Adrenal gland (tissue), 12 donors: ENCODE measurements around the gene SHKBP1. TPM values are rescaled to one million over a fixed set of nuclear protein-coding genes. Genes with fewer than 3 reads are reported as not detected.
A peak's percentile ranks its signal among the peaks of the same experiment; 100 is the strongest.
"Not testable (repeated sequence)": the region's sequence is repeated elsewhere in the genome, so short reads cannot be mapped to it uniquely, and the experiment has no call there.

Source experiments
- DNase-seq, 7 donors: peaks; one replicate each; pipeline ENCODE4 v3.0.0-alpha.2; 2019 to 2020
- H3K27ac ChIP-seq, 5 donors: fragments of 200-600 bp; sonication (generic) in 4 of 5; 1 replicate in 3 of 5; 2 replicates in 2 of 5; pipeline versions ENCODE4 v1.5.1 to v1.8.0; 2016 to 2020; ENCODE audit warnings: mild to moderate bottlenecking in 1 of 5
- H3K27me3 ChIP-seq: fragments of 200-600 bp; 2 replicates; pipeline ENCODE4 v1.8.0; 2021
- H3K36me3 ChIP-seq, 2 donors: fragments of 200-600 bp; replicated peaks in 1 of 2; 1 replicate in 1 of 2; 2 replicates in 1 of 2; pipeline versions ENCODE4 v1.5.1 to v1.8.0; 2018 to 2022
- H3K4me1 ChIP-seq, 2 donors: fragments of 200-600 bp; replicated peaks in 1 of 2; 1 replicate in 1 of 2; 2 replicates in 1 of 2; pipeline versions ENCODE4 v1.5.1 to v1.8.0; 2018 to 2021
- H3K4me3 ChIP-seq, 4 donors: fragments of 200-600 bp; sonication (generic) in 3 of 4; one replicate each; pipeline ENCODE4 v1.5.1; 2016 to 2018
- H3K9me3 ChIP-seq, 3 donors: fragments of 200-600 bp; sonication (generic) in 1 of 3; replicated peaks in 1 of 3; 1 replicate in 2 of 3; 2 replicates in 1 of 3; pipeline versions ENCODE4 v1.5.1 to v1.8.0; 2016 to 2021
- CTCF ChIP-seq, 6 experiments: fragments of 450-650 bp in 4 of 6; fragments of 200-600 bp in 2 of 6; sonication (generic) in 1 of 6; IDR thresholded peaks; 1 replicate in 5 of 6; 2 replicates in 1 of 6; pipeline versions ENCODE4 v1.5.1 to v1.8.0; 2016 to 2021; ENCODE audit warnings: antibody characterized with exemption in 6 of 6, mild to moderate bottlenecking in 2 of 6, moderate library complexity in 1 of 6
- POLR2A ChIP-seq, 2 donors: fragments of 450-650 bp; IDR thresholded peaks; one replicate each; pipeline ENCODE4 v1.6.1; 2017; ENCODE audit warnings: antibody characterized with exemption in 2 of 2, mild to moderate bottlenecking in 2 of 2, moderate library complexity in 1 of 2
- WGBS, 4 donors: extraction: QIAGEN DNeasy Blood & Tissue Kit in 2 of 4; methylation state at CpG; one replicate each; pipeline versions ENCODE4 v1.1.5 to v1.1.7; 2013 to 2017; 5-methylcytosine and 5-hydroxymethylcytosine counted together
- intact Hi-C, 2 donors: fragments of 100-400 bp; cut with DNase I; formaldehyde crosslinking; loops; one replicate each; pipeline versions ENCODE4 v1.14.1 to v1.15.0; 2022 to 2023
- polyA plus RNA-seq, 3 donors: library from polyadenylated mRNA; stranded (reverse); fragments of 200-250 nt in 2 of 3; fragments of 350-450 nt in 1 of 3; fragmentation: Illumina TruSeq in 1 of 3; extraction: RNeasy Lipid Tissue Mini Kit (QIAGEN cat#74804) in 1 of 3; gene quantifications; one replicate each; pipeline ENCODE4 v1.2.3, GENCODE V29; 2013 to 2014
- total RNA-seq, 9 donors: library from RNA; depleted of rRNA in 4 of 9; stranded (reverse); fragments of >200 nt in 4 of 9; fragments of 120-200 nt in 1 of 9; fragmentation: NEBNext Ultra II Directional in 1 of 9; extraction: Animal tissue kit (Norgen Biotek cat#: 25700) in 1 of 9; gene quantifications; one replicate each; pipeline versions ENCODE4 v1.1.0 to v1.2.4, GENCODE V29; 2013 to 2023
- donor health status: healthy with polysubstance abuse.
- donor health status: Bipolar disorder and iron deficiency.
- donor health status: DM: yes; HTN: yes; CAD: no.
- donor health status: DM: no; HTN: no; CAD: no.
- donor health status: DM: no; HTN: no; CAD: no.
- donor health status: DM: yes; HTN: yes; CAD: no.

The SHKBP1 gene
- total and polyA plus RNA-seq, 12 donors, result 12.5 to 157 (median 51.6) TPM

DNA sequence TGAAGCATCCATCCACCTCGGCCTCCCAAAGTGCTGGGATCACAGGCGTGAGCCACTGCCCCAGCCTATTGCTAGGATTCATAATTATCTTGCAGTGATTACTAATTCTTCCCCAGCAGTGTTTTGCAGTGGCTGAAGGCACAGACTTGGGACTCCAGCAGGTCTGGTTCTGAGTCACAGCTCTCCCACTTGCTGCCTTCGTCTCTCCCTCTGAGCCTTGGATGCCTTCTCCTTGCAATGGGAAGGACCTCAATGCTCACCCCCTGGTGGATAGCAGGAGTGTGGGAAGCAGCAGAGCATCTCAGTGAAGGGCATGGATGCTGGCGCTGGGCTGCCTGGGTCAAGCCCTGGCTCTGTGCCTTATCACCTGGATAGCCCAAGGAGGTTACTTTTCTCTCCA lies 37.6 kb upstream of the SHKBP1 start:
- TF ChIP-seq POLR2A (IDR thresholded peaks at IDR 0.05), result no peak
- no peak for TF ChIP-seq CTCF (IDR thresholded peaks at IDR 0.05)
- no peaks in the 10 kb centered on the region for H3K4me1 ChIP-seq
- no peaks in the 10 kb centered on the region for H3K36me3 ChIP-seq
- no peak for DNase-seq
- intact Hi-C loops, result no loop called here
- no peak overlapping the region for H3K4me3 ChIP-seq
- no peak overlapping the region for H3K27ac ChIP-seq
- H3K27me3 ChIP-seq, result no peaks in the 10 kb centered on the region
- no peaks in the 10 kb centered on the region for H3K9me3 ChIP-seq
- WGBS, 4 donors, result 55 to 80% (median 70%) methylated on average over 3 to 4 of the region's 4 CpGs

GRCh38 chr19:40542202-40542859 lies 34.3 kb upstream of the SHKBP1 start:
- TF ChIP-seq CTCF (IDR thresholded peaks at IDR 0.05) (no peak), POLR2A (IDR thresholded peaks at IDR 0.05) (no peak)
- no peaks in the 10 kb centered on the region for H3K4me1 ChIP-seq
- no peak overlapping the region for H3K4me3 ChIP-seq
- no peaks in the 10 kb centered on the region for H3K27me3 ChIP-seq
- WGBS, 4 donors, result 55 to 67% (median 57%) methylated on average over 5 to 6 of the region's 6 CpGs
- H3K36me3 ChIP-seq, result no peaks in the 10 kb centered on the region
- no peak overlapping the region for H3K27ac ChIP-seq
- H3K9me3 ChIP-seq, result no peaks in the 10 kb centered on the region
- DNase-seq, result peak in 6 of 7 donors; percentile 19 to 80 (median 52)
- intact Hi-C loops, result loop anchor here (5.0 to 10.0 kb wide), 2 partner anchors 60 to 92 kb away; partner anchors contain the start of gene LTBP4 (in 1 of the 2)

DNA sequence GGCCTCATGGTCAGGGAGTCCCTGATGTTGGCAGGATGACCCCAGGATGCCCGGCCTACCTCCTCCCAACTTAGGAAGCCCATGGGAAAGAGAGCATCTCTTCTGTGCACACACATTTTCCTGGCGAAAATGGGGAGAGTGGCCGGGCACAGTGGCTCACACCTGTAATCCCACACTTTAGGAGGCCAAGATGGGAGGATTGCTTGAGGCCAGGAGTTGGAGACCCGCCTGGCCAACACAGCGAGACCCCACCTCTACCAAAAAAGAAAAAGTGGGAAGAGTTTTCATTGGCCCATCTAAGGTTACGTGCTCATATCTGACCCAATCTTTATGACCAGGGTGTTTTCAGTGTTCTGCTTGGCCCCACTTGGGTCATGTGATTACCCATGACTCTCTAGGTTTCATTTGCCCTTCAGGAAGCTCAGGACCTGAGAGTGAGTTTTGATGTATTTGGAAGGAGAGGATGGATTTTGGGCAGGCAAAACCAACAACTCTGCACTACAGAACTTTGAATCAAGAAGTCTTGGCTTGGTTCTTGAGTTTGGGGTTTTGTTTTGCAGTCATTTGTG lies 33.6 kb upstream of the SHKBP1 start:
- whole genome bisulfite sequencing, 4 donors, result 86 to 97% (median 89%) methylated on average over 4 to 6 of the region's 6 CpGs
- no peak for TF ChIP-seq CTCF (IDR thresholded peaks at IDR 0.05)
- no peak for TF ChIP-seq POLR2A (IDR thresholded peaks at IDR 0.05)
- H3K36me3 ChIP-seq, result no peaks in the 10 kb centered on the region
- no peak for DNase-seq
- no peak overlapping the region for H3K27ac ChIP-seq
- intact Hi-C loops, result loop anchor here (5.0 to 10.0 kb wide), 2 partner anchors 59 to 92 kb away; partner anchors contain the start of gene LTBP4 (in 1 of the 2)
- no peaks in the 10 kb centered on the region for H3K9me3 ChIP-seq
- H3K4me3 ChIP-seq, result no peak overlapping the region
- H3K4me1 ChIP-seq, result no peaks in the 10 kb centered on the region
- H3K27me3 ChIP-seq, result no peaks in the 10 kb centered on the region

GRCh38 chr19:40546153-40546841 lies 30.4 kb upstream of the SHKBP1 start:
- intact Hi-C loops, result loop anchor here in 1 of 2 donors (10.0 kb wide), 1 partner anchor 89 kb away; no protein-coding TSS in a partner anchor
- WGBS, 4 donors, result 76 to 83% (median 81%) methylated on average over 3 of the region's 3 CpGs
- not testable (repeated sequence) for H3K9me3 ChIP-seq

DNA sequence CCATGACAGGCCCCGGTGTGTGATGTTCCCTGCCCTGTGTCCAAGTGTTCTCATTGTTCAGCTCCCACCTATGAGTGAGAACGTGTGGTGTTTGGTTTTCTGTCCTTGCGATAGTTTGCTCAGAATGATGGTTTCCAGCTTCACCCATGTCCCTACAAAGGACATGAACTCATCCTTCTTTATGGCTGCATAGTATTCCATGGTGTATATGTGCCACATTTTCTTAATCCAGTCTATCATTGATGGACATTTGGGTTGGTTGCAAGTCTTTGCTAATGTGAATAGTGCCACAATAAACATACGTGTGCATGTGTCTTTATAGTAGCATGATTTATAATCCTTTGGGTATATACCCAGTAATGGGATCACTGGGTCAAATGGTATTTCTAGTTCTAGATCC lies 29.5 kb upstream of the SHKBP1 start:
- H3K36me3 ChIP-seq, H3K27ac ChIP-seq, H3K4me1 ChIP-seq, H3K27me3 ChIP-seq, H3K4me3 ChIP-seq, DNase-seq, H3K9me3 ChIP-seq: not testable (repeated sequence)
- intact Hi-C loops, result loop anchor here in 1 of 2 donors (10.0 kb wide), 1 partner anchor 88 kb away; no protein-coding TSS in a partner anchor
- WGBS, 4 donors, result 75 to 90% (median 85%) methylated on average over 4 of the region's 4 CpGs

More at GRCh38 chr19:40546153-40546841, 30.4 kb upstream of the SHKBP1 start:
- not testable (repeated sequence) for H3K27me3 ChIP-seq, H3K4me3 ChIP-seq, H3K36me3 ChIP-seq, DNase-seq, H3K27ac ChIP-seq, H3K4me1 ChIP-seq
